PC-3 (cell line): ENCODE measurements around the gene ADAMTSL3. TPM values are rescaled to one million over a fixed set of nuclear protein-coding genes. Genes with fewer than 3 reads are reported as not detected.

Experiments used
- ATAC-seq: fragments of 200-7000 bp; cut with Tn5 transposase; 2 replicates; pipeline ENCODE4 v1.9.1; 2020; ENCODE audit warnings: mild to moderate bottlenecking, moderate library complexity
- BruUV-seq: library from RNA; stranded (reverse); fragments of 400-500 nt; replicated peaks from 2 replicates; lab custom pipeline; 2021; lab: Mats Ljungman, UMichigan
- CTCF ChIA-PET: fragments of 300-600 bp; sonication (Branson Sonifier 250); formaldehyde crosslinking; loops from one replicate; lab custom pipeline; 2022; ENCODE audit warnings: antibody characterized with exemption; lab: Charles Lee
- POLR2A ChIA-PET: fragments of 300-600 bp; sonication (Branson Sonifier 250); formaldehyde crosslinking; loops from one replicate; lab custom pipeline; 2022; ENCODE audit warnings: antibody characterized with exemption; ENCODE audit not compliant: unreplicated experiment; lab: Charles Lee
- DNase-seq: peaks from one replicate; pipeline ENCODE4 v3.0.0-alpha.2; 2015
- H2AFZ ChIP-seq: fragments of 300-600 bp; sonication (generic); 2 replicates; pipeline ENCODE4 v1.6.0; 2016; ENCODE audit warnings: antibody characterized with exemption, low read length
- H3F3A ChIP-seq: fragments of 300-600 bp; sonication (generic); one replicate; pipeline ENCODE4 v1.6.0; 2017; ENCODE audit warnings: antibody characterized with exemption, low read length, control low read depth, mild to moderate bottlenecking; ENCODE audit not compliant: unreplicated experiment
- H3K27ac ChIP-seq: fragments of 300-600 bp; sonication (generic); 2 replicates; pipeline ENCODE4 v1.5.1; 2016; ENCODE audit warnings: mild to moderate bottlenecking, low read length
- H3K27me3 ChIP-seq: fragments of 300-600 bp; sonication (generic); 2 replicates; pipeline ENCODE4 v1.6.1; 2016; ENCODE audit warnings: low read length, mixed read lengths
- H3K36me3 ChIP-seq: fragments of 300-600 bp; sonication (generic); 2 replicates; pipeline ENCODE4 v1.6.1; 2016; ENCODE audit warnings: low read depth, mixed run types, low read length, mixed read lengths
- H3K4me1 ChIP-seq: fragments of 300-600 bp; sonication (generic); 2 replicates; pipeline ENCODE4 v1.5.1; 2016; ENCODE audit warnings: low read length; ENCODE audit not compliant: insufficient read depth
- H3K4me2 ChIP-seq: fragments of 300-600 bp; sonication (generic); 2 replicates; pipeline ENCODE4 v1.6.0; 2016; ENCODE audit warnings: low read length
- H3K4me3 ChIP-seq: fragments of 300-600 bp; sonication (generic); 2 replicates; pipeline ENCODE4 v1.5.1; 2016; ENCODE audit warnings: mild to moderate bottlenecking, low read length, mixed read lengths
- H3K79me2 ChIP-seq: fragments of 300-600 bp; sonication (generic); 2 replicates; pipeline ENCODE4 v1.6.1; 2017; ENCODE audit warnings: low read length, mixed read lengths
- H3K9ac ChIP-seq: fragments of 300-600 bp; sonication (generic); 2 replicates; pipeline ENCODE4 v1.6.0; 2016; ENCODE audit warnings: mild to moderate bottlenecking, low read length
- H3K9me2 ChIP-seq: fragments of 300-600 bp; sonication (generic); replicated peaks from 2 replicates; pipeline ENCODE4 v1.6.1; 2016; ENCODE audit warnings: mixed run types, low read length, mixed read lengths
- H3K9me3 ChIP-seq: fragments of 300-600 bp; sonication (generic); 2 replicates; pipeline ENCODE4 v1.6.1; 2016; ENCODE audit warnings: low read length, mixed read lengths
- H4K20me1 ChIP-seq: fragments of 300-600 bp; sonication (generic); 2 replicates; pipeline ENCODE4 v1.6.1; 2016; ENCODE audit warnings: low read length, mixed read lengths
- EZH2 ChIP-seq: fragments of 300-600 bp; sonication (generic); IDR thresholded peaks from one replicate; pipeline ENCODE4 v1.6.1; 2017; ENCODE audit warnings: antibody characterized with exemption, mild to moderate bottlenecking, low read length; ENCODE audit not compliant: unreplicated experiment
- EZH2phosphoT487 ChIP-seq: fragments of 300-600 bp; sonication (generic); IDR thresholded peaks from 2 replicates; pipeline ENCODE4 v1.6.1; 2018; ENCODE audit warnings: mild to moderate bottlenecking, antibody characterized with exemption, low read length, borderline replicate concordance
- intact Hi-C: fragments of 100-400 bp; cut with micrococcal nuclease; formaldehyde crosslinking; loops from 2 replicates; pipeline ENCODE4 v1.9.0; 2023
- total RNA-seq: library from RNA; depleted of rRNA; stranded (reverse); fragments of >200 nt; gene quantifications from 2 replicates; pipeline ENCODE4 v1.2.3, GENCODE V29; 2014
- TF ChIP-seq, protein P1 (sequence below): fragments of 300-600 bp; sonication (generic); conservative IDR thresholded peaks from 2 replicates; pipeline ENCODE4 v1.5.1; 2017; ENCODE audit warnings: antibody characterized with exemption, low read depth, mild to moderate bottlenecking, low read length

ADAMTSL3 gene
- total RNA-seq, 1 experiment from 2014 or later = 7.9 TPM

DNA sequence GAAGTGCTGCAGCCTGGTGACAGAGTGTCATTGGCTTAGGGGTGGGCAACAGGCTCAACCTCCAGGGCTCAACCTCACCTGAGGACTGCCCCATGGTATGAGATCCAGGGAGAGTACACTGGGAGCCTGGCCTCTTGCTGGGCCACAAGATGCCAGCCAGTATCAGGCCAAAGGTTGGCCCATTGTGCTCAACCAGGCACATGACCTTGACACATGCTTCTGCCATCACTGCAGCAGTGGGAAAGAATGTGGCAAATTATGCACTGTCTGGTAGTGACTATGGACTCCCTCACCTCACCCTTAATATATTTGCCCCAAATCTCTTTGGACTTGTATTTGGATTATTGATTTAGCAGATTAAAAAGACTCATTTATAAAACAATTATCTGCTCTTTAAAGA is 347.7 kb downstream of the ADAMTSL3 start:
- Histone ChIP-seq H3K4me2 (no peak overlapping the region), H2AFZ (no peak overlapping the region), H3K36me3 (no peaks in the 10 kb centered on the region), H3K4me3 (no peak overlapping the region), H4K20me1 (no peaks in the 10 kb centered on the region), H3K9me2 (no peaks in the 10 kb centered on the region), H3K9ac (no peak overlapping the region), H3K9me3 (no peaks in the 10 kb centered on the region), H3K79me2 (no peaks in the 10 kb centered on the region), H3K4me1 (peaks cover 28% of the 10 kb centered on the region), H3K27me3 (no peaks in the 10 kb centered on the region), H3K27ac (no peak overlapping the region), H3F3A (no peaks in the 10 kb centered on the region)
- ATAC-seq (no peak), DNase-seq (no peak)
- intact Hi-C loops = no loop called here
- TF ChIP-seq EZH2phosphoT487 = no peak
- no peak for TF ChIP-seq EZH2
- TF ChIP-seq, protein P1, sequence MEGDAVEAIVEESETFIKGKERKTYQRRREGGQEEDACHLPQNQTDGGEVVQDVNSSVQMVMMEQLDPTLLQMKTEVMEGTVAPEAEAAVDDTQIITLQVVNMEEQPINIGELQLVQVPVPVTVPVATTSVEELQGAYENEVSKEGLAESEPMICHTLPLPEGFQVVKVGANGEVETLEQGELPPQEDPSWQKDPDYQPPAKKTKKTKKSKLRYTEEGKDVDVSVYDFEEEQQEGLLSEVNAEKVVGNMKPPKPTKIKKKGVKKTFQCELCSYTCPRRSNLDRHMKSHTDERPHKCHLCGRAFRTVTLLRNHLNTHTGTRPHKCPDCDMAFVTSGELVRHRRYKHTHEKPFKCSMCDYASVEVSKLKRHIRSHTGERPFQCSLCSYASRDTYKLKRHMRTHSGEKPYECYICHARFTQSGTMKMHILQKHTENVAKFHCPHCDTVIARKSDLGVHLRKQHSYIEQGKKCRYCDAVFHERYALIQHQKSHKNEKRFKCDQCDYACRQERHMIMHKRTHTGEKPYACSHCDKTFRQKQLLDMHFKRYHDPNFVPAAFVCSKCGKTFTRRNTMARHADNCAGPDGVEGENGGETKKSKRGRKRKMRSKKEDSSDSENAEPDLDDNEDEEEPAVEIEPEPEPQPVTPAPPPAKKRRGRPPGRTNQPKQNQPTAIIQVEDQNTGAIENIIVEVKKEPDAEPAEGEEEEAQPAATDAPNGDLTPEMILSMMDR = no peak
- ChIA-PET CTCF (no interaction called here), POLR2A (no interaction called here)
- no TSS peak for BruUV-seq

DNA sequence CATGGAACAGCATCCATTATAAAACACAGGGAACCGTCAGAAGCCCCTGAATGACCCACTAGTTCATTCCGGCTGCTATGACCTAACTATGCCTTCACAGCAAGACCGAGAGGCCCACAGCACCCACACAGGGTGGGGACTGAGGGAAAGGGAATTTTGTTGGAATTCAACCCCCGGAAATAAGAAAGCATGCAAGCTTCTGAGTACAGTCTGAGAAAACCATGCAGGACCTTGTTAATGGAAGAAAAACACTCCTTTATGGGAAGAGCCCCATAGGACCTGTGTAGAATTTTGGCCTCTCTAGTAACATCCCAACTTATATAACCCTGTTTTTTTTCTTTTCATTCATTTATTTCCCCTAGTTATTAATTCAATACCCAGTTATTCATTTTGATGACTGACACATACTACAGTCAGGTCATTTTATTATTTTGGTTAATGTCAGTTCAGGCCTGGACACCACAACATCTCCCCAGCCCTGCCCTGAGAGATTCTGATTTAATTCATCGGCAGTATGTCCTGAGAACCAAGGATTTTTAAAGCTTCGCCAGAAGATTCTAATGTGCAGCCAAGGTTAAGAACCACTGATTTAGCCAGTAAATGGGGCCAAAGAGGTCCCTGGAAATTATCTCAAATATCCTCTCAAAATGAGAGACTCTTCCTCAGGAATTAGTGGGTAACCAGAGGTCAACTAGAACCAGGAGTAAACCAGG is 350.0 kb downstream of the ADAMTSL3 start:
- ATAC-seq (no peak), DNase-seq (no peak)
- TF ChIP-seq EZH2 (no peak), EZH2phosphoT487 (no peak)
- TF ChIP-seq, protein P1 = no peak
- Histone ChIP-seq H3K9me3 (no peaks in the 10 kb centered on the region), H3K9ac (no peak overlapping the region), H3K9me2 (no peaks in the 10 kb centered on the region), H3K4me3 (no peak overlapping the region), H3K27ac (no peak overlapping the region), H3K79me2 (no peaks in the 10 kb centered on the region), H3K4me2 (no peak overlapping the region), H3K36me3 (no peaks in the 10 kb centered on the region), H2AFZ (no peak overlapping the region), H4K20me1 (no peaks in the 10 kb centered on the region), H3F3A (no peaks in the 10 kb centered on the region), H3K27me3 (no peaks in the 10 kb centered on the region), H3K4me1 (peaks cover 18% of the 10 kb centered on the region)
- BruUV-seq = no TSS peak
- ChIA-PET POLR2A (no interaction called here), CTCF (no interaction called here)
- intact Hi-C loops = no loop called here

DNA sequence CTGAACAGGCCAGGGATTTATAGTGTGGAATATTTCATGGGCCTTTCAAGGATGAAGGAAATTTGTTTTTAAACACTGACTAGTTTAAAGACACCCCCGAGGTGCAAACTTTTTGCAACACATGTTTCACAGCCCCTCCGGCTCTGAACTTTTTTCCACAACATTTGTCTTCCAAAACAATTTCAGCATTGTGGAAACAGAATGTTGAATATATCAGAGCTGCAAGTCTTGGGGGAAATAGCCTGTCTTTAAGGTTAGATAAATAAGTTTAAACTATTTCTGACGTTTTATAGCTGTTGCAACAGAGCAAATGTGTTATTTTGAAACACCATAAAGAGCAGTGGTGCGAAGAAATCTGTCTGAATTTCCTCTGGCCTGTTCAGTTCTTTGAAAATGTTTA is 352.5 kb downstream of the ADAMTSL3 start:
- TF ChIP-seq, protein P1 = no peak
- no peak for TF ChIP-seq EZH2
- no peak for TF ChIP-seq EZH2phosphoT487
- H3K9ac ChIP-seq = no peak overlapping the region
- no peaks in the 10 kb centered on the region for H3K9me2 ChIP-seq
- ATAC-seq (no peak), DNase-seq (no peak)
- no peak overlapping the region for H3K4me3 ChIP-seq
- ChIA-PET CTCF (no interaction called here), POLR2A (no interaction called here)
- no peaks in the 10 kb centered on the region for H3K9me3 ChIP-seq
- H3F3A ChIP-seq = no peaks in the 10 kb centered on the region
- H3K4me2 ChIP-seq = no peak overlapping the region
- H3K36me3 ChIP-seq = no peaks in the 10 kb centered on the region
- H2AFZ ChIP-seq = no peak overlapping the region
- intact Hi-C loops = no loop called here
- H3K4me1 ChIP-seq = no peaks in the 10 kb centered on the region
- H3K27me3 ChIP-seq = no peaks in the 10 kb centered on the region
- no peaks in the 10 kb centered on the region for H4K20me1 ChIP-seq
- H3K79me2 ChIP-seq = no peaks in the 10 kb centered on the region
- no TSS peak for BruUV-seq
- no peak overlapping the region for H3K27ac ChIP-seq
